ENCODE measurements around the gene LRRC8B. TPM values are rescaled to one million over a fixed set of nuclear protein-coding genes. Genes with fewer than 3 reads are reported as not detected.

Gene LRRC8B
- polyA plus RNA-seq, 1 of the 3 experiments (the other 2 are of a cell fraction): 3.7 TPM

DNA sequence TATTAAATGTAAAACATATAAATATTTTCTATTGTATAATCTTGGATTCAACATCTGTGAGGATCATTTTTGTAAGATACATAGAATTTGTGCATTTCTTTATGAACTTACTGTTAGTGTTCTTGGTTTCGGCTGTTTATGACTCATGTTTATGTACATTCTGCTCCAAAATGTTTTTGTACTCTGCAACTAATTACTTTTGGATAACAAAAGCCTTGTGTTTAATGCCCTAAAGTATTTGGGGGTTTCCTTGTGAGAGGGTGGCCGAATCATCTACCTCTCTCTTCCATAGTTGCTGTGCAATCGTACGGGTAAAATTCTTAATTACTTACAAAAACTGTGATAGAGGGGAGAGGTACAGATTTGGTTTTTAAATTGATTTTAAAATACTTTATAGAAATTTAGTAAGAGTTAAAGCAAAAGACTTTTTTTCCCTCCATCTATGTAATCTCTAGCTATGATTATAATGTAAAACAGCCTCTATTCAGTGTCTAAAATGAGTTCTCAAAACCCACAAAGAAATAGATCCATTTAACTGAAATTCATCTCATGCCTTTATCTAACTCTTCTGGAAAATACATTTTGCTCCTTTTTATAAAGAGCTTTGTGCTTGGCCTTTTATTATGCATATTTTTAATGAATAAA, 69.6 kb downstream of the LRRC8B start:
- peaks cover 6% of the 10 kb centered on the region for H3F3A ChIP-seq (replicated peaks; ENCODE audit: insufficient read depth)
- no peak for DNase-seq
- 62% methylated on average over 4 of the region's 4 CpGs for WGBS (ENCODE audit: low lambda C conversion rate)
- H3K4me1 ChIP-seq (ENCODE audit: control insufficient read depth in 1 of 2, insufficient read depth in 2 of 2, low read depth in 1 of 2, low read length in 1 of 2): peaks cover 5 to 15% of the 10 kb centered on the region in 2 experiments; a peak in 2 of 4 replicates
- no peak overlapping the region for H3K9ac ChIP-seq
- no peak overlapping the region for H2AFZ ChIP-seq (ENCODE audit: low read depth)
- no peaks in the 10 kb centered on the region for H3K79me2 ChIP-seq (ENCODE audit: insufficient read depth)
- H3K9me3 ChIP-seq: no peaks in the 10 kb centered on the region
- peak; percentile 17; the same call in 1 of the 2 replicates for TF ChIP-seq FOSL2 (IDR thresholded peaks at IDR 0.05; ENCODE audit: borderline replicate concordance, low read depth)
- TF ChIP-seq RAD21 (IDR thresholded peaks at IDR 0.05; ENCODE audit: low read length): no peak
- H4K20me1 ChIP-seq (ENCODE audit: insufficient read depth): no peaks in the 10 kb centered on the region
- H3K4me3 ChIP-seq (ENCODE audit: low read depth in 2 of 2, low read length in 1 of 2): no peak overlapping the region
- no peaks in the 10 kb centered on the region for H3K9me2 ChIP-seq
- ChIA-PET POLR2A (no interaction called here), CTCF (interaction anchor here (1.0 to 6.4 kb wide), 6 partner anchors 14 to 112 kb away, joined by 3 to 45 read pairs (median 8); no protein-coding TSS in a partner anchor)
- no peaks in the 10 kb centered on the region for H3K27me3 ChIP-seq (ENCODE audit: insufficient read depth)
- H3K4me2 ChIP-seq: no peak overlapping the region
- H3K27ac ChIP-seq (ENCODE audit: low read depth in 2 of 2, low read length in 1 of 2): no peak overlapping the region; a peak in 1 of 4 replicates
- H3K36me3 ChIP-seq (replicated peaks in 1 of 2; ENCODE audit: control insufficient read depth in 1 of 2, insufficient read depth in 2 of 2, low read length in 1 of 2): peaks cover 0 to 6% of the 10 kb centered on the region in 2 experiments

DNA sequence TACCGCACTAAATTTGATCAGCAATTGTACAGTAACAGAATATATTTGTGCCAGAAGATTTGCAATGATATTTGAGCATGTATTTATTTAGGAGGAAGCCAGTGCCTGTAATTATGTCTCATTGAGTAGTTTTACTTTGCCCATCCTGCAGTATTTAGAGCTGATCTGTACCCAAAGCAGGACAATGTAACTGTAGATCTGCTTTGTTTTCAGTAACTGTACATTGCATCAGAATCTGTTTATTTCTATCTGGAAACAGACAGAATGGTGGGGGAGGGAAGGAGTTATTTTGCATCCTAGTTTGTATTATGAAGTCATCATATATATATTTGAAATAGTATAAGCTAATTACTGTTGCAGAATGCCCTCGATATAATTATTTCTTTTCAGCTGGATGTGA, 72.1 kb downstream of the LRRC8B start:
- no peaks in the 10 kb centered on the region for H3K9me3 ChIP-seq
- H3F3A ChIP-seq (replicated peaks; ENCODE audit: insufficient read depth): no peaks in the 10 kb centered on the region
- peaks cover 0 to 2% of the 10 kb centered on the region in 2 experiments; a peak in 1 of 4 replicates for H3K4me1 ChIP-seq (ENCODE audit: control insufficient read depth in 1 of 2, insufficient read depth in 2 of 2, low read depth in 1 of 2, low read length in 1 of 2)
- no peaks in the 10 kb centered on the region for H3K79me2 ChIP-seq (ENCODE audit: insufficient read depth)
- no peak overlapping the region; a peak in 1 of 4 replicates for H3K27ac ChIP-seq (ENCODE audit: low read depth in 2 of 2, low read length in 1 of 2)
- ChIA-PET POLR2A (no interaction called here), CTCF (interaction anchor here (0.8 to 6.4 kb wide), 6 partner anchors 9 to 623 kb away, joined by 3 to 45 read pairs (median 4); no protein-coding TSS in a partner anchor)
- no peaks in the 10 kb centered on the region for H3K9me2 ChIP-seq
- WGBS (ENCODE audit: low lambda C conversion rate): 96% methylated on average over 2 of the region's 2 CpGs
- H3K4me3 ChIP-seq (ENCODE audit: low read depth in 2 of 2, low read length in 1 of 2): no peak overlapping the region
- H3K36me3 ChIP-seq (replicated peaks in 1 of 2; ENCODE audit: control insufficient read depth in 1 of 2, insufficient read depth in 2 of 2, low read length in 1 of 2): peaks cover 0 to 6% of the 10 kb centered on the region in 2 experiments
- H4K20me1 ChIP-seq (ENCODE audit: insufficient read depth): no peaks in the 10 kb centered on the region
- no peak overlapping the region for H2AFZ ChIP-seq (ENCODE audit: low read depth)
- TF ChIP-seq NRF1 (IDR thresholded peaks at IDR 0.05; ENCODE audit: low read depth, low read length) (no peak), RAD21 (IDR thresholded peaks at IDR 0.05; ENCODE audit: low read length) (no peak), TCF12 (IDR thresholded peaks at IDR 0.05) (no peak), MEF2A (IDR thresholded peaks at IDR 0.05; ENCODE audit: borderline replicate concordance, low read depth) (no peak)
- no peak for DNase-seq
- H3K9ac ChIP-seq: no peak overlapping the region
- no peaks in the 10 kb centered on the region for H3K27me3 ChIP-seq (ENCODE audit: insufficient read depth)
- no peak overlapping the region for H3K4me2 ChIP-seq

DNA sequence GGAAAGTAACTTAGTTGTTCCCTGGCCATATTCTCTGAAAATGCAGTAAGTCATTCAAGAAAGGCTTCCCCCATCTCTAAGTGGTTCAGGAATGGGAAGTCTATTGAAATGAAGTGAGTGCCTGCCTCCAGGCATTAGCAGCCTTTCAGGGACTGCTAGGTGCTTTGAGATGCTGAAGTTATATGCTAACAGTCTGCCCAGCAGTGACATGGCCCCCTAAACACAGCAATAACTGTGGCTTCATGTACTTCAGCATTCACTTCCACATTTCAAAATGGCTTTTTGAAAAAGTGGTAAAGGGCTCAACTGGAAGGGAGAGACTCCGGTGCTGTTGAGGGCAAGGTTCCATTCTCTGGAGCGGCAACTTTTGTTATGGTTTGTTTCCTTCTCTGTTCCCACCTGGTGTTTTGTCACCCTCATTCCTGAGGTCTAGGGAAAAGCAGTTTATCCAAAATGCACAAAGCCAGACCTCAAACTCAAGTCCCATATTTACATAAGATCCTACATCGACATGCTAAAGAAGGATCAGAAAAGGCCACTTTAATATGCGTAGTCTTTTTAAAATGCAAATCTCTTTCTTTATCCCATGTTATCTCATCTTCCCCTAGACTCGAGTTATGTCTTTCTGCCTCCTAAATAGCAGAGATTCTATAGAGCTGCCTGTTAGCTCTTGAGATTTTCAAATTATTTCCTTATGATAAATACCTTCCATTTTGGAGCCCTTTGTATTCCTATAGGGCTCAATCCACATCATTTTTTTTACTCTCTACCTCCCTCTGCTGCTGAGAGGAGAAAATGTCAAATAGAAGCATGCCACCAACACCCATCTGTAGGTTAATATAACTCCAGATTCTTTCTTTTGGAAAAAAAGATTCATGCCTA, 74.1 kb downstream of the LRRC8B start:
- peak; percentile 55 for DNase-seq
- CTCF ChIA-PET: interaction anchor here (0.6 to 6.4 kb wide), 30 partner anchors 9 to 165 kb away, joined by 3 to 45 read pairs (median 4); no protein-coding TSS in a partner anchor
- no peak for TF ChIP-seq FOSL2 (IDR thresholded peaks at IDR 0.05; ENCODE audit: borderline replicate concordance, low read depth)
- peak; percentile 78 for TF ChIP-seq SMC3 (IDR thresholded peaks at IDR 0.05; ENCODE audit: low read depth, low read length)
- TF ChIP-seq, protein P1, sequence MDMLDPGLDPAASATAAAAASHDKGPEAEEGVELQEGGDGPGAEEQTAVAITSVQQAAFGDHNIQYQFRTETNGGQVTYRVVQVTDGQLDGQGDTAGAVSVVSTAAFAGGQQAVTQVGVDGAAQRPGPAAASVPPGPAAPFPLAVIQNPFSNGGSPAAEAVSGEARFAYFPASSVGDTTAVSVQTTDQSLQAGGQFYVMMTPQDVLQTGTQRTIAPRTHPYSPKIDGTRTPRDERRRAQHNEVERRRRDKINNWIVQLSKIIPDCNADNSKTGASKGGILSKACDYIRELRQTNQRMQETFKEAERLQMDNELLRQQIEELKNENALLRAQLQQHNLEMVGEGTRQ (IDR thresholded peaks at IDR 0.05; ENCODE audit: borderline replicate concordance, low read depth, low read length): no peak
- no peak for TF ChIP-seq FOXM1 (IDR thresholded peaks at IDR 0.05; ENCODE audit: low read depth)
- TF ChIP-seq FOXJ3 (CRISPR knock-in tag; IDR thresholded peaks at IDR 0.05): no peak
- TF ChIP-seq, protein P2, sequence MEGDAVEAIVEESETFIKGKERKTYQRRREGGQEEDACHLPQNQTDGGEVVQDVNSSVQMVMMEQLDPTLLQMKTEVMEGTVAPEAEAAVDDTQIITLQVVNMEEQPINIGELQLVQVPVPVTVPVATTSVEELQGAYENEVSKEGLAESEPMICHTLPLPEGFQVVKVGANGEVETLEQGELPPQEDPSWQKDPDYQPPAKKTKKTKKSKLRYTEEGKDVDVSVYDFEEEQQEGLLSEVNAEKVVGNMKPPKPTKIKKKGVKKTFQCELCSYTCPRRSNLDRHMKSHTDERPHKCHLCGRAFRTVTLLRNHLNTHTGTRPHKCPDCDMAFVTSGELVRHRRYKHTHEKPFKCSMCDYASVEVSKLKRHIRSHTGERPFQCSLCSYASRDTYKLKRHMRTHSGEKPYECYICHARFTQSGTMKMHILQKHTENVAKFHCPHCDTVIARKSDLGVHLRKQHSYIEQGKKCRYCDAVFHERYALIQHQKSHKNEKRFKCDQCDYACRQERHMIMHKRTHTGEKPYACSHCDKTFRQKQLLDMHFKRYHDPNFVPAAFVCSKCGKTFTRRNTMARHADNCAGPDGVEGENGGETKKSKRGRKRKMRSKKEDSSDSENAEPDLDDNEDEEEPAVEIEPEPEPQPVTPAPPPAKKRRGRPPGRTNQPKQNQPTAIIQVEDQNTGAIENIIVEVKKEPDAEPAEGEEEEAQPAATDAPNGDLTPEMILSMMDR (IDR thresholded peaks at IDR 0.05): peak; percentile 75
- no peak for TF ChIP-seq YY1 (IDR thresholded peaks at IDR 0.05; ENCODE audit: low read depth)
- no peak for TF ChIP-seq NRF1 (IDR thresholded peaks at IDR 0.05; ENCODE audit: low read depth, low read length)
- TF ChIP-seq GABPA (IDR thresholded peaks at IDR 0.05; ENCODE audit: low read depth): no peak
- TF ChIP-seq, protein P3, sequence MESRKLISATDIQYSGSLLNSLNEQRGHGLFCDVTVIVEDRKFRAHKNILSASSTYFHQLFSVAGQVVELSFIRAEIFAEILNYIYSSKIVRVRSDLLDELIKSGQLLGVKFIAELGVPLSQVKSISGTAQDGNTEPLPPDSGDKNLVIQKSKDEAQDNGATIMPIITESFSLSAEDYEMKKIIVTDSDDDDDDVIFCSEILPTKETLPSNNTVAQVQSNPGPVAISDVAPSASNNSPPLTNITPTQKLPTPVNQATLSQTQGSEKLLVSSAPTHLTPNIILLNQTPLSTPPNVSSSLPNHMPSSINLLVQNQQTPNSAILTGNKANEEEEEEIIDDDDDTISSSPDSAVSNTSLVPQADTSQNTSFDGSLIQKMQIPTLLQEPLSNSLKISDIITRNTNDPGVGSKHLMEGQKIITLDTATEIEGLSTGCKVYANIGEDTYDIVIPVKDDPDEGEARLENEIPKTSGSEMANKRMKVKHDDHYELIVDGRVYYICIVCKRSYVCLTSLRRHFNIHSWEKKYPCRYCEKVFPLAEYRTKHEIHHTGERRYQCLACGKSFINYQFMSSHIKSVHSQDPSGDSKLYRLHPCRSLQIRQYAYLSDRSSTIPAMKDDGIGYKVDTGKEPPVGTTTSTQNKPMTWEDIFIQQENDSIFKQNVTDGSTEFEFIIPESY (IDR thresholded peaks at IDR 0.05; ENCODE audit: borderline replicate concordance, low read depth): no peak
- peak; percentile 80 for TF ChIP-seq RAD21 (IDR thresholded peaks at IDR 0.05; ENCODE audit: low read length)

More for the DNA sequence above, 74.1 kb downstream of the LRRC8B start:
- Histone ChIP-seq H3K9me2 (no peaks in the 10 kb centered on the region), H3K27ac (ENCODE audit: low read depth in 2 of 2, low read length in 1 of 2) (no peak overlapping the region; a peak in 1 of 4 replicates), H3K4me1 (ENCODE audit: control insufficient read depth in 1 of 2, insufficient read depth in 2 of 2, low read depth in 1 of 2, low read length in 1 of 2) (peaks cover 0 to 4% of the 10 kb centered on the region in 2 experiments; a peak in 2 of 4 replicates), H3K9ac (no peak overlapping the region), H3K27me3 (ENCODE audit: insufficient read depth) (no peaks in the 10 kb centered on the region), H3K4me3 (ENCODE audit: low read depth in 2 of 2, low read length in 1 of 2) (no peak overlapping the region), H3K36me3 (replicated peaks in 1 of 2; ENCODE audit: control insufficient read depth in 1 of 2, insufficient read depth in 2 of 2, low read length in 1 of 2) (peaks cover 0 to 6% of the 10 kb centered on the region in 2 experiments), H3K4me2 (no peak overlapping the region), H2AFZ (ENCODE audit: low read depth) (no peak overlapping the region), H3K9me3 (no peaks in the 10 kb centered on the region), H3F3A (replicated peaks; ENCODE audit: insufficient read depth) (no peaks in the 10 kb centered on the region), H4K20me1 (ENCODE audit: insufficient read depth) (no peaks in the 10 kb centered on the region), H3K79me2 (ENCODE audit: insufficient read depth) (no peaks in the 10 kb centered on the region)
- 76% methylated on average over 5 of the region's 5 CpGs for WGBS (ENCODE audit: low lambda C conversion rate)
- POLR2A ChIA-PET: no interaction called here
